Measurements from ENCODE around the gene MED6.
A peak's percentile ranks its signal among the peaks of the same experiment; 100 is the strongest.

The MED6 gene

GRCh38 chr14:70600382-70601157 lies at the start of gene MED6:
Gene MED6, minus strand, starts transcription at chr14:70600655. Its CDS starts 18 bp downstream, at chr14:70600637.
- peak; percentile 88 for DNase-seq

DNA sequence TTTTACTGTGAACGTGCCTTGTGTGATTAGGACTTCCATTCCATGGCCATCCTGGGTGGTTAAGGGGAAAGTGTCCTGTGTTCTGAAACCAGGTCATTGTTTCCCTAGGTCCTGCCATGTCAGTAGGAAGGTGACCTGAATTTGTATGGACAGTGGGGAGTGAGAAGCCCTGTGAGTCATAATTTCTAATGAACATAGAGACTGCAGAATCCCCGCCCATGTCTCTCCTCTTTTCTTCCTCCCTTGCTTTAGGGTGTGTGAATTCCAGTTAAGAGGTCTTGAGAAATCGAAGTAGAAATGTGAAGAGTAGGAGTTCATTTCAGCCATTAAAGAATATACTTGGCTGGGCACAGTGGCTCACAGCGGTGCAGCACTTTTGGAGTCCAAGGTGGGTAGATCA lies 49.3 kb upstream of the MED6 start:
- DNase-seq, result no peak

- DNase-seq, result no peak
Measured at GRCh38 chr14:70648346-70648745, 47.9 kb upstream of the MED6 start.

GRCh38 chr14:70646705-70647104 lies 46.2 kb upstream of the MED6 start:
- DNase-seq, result no peak

- DNase-seq, result no peak
Measured at GRCh38 chr14:70645892-70646291, 45.4 kb upstream of the MED6 start.

GRCh38 chr14:70643967-70644366 lies 43.5 kb upstream of the MED6 start:
- peak; percentile 6 for DNase-seq

GRCh38 chr14:70642303-70643235 lies 42.1 kb upstream of the MED6 start:
- no peak for DNase-seq

- no peak for DNase-seq
Measured at GRCh38 chr14:70641548-70642302, 41.3 kb upstream of the MED6 start, which contains the start of gene TTC9. Gene TTC9, plus strand, starts transcription at chr14:70641916. Its CDS starts 214 bp downstream, at chr14:70642130.

DNA sequence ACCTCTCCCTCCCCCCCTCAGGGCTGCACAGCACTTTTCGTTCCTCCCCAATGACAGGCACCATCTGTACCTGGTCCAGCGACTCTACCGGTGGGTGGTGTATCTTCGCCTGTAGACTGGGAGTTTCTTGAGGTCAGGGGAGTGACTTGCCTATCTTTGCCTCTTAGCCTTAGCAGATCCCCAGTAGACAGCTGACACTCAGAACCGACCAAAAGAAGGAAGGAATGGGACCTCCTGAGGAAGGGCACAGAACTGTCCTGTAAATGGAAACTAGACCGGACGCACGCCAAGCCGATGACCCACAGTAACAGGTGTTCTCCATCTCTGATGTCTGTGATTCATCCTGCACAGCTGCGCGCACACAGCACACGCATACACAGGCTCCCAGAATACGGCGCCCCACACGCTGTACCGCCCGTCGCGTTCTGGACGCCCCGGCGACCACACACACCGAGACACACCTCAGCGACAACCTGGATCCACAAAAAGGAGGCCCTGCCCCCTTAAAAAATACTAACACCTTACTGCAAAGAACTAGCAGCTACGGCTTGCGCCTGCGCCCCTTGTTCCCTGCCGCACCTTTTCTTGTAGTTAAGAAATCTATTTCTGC lies 40.6 kb upstream of the MED6 start:
- peak; percentile 74 for DNase-seq

- DNase-seq, result no peak
Measured at GRCh38 chr14:70638416-70638815, 38.0 kb upstream of the MED6 start.

DNA sequence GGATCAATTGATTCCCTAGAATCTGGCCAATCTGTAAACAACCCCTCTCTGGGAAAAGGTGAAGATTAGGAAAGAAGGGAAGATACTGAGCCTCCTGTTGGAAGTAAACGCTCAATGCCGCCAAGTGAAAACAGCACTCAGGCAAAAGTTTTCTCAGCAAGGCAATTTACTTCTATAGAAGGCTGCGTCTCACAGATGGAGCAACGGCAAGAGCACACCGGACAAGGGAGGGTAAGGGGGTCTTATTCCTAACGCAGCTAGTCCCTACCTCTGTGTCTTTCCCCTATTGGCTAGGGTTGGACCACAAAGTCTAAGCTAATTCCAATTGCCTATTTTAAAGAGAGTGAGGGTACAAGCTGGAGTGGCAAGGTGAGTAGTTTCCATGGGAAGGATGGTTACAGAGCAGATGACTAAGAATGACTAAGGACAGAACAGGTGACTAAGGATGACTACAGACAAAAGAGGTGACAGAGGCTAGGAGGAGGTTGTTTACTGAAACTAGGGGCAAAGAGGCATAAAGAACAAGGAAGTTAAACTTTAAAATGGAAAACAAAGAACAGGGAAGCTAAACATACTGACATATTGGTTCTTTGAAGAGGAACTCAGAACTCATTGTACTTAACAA lies 35.6 kb upstream of the MED6 start:
- no peak for DNase-seq

DNA sequence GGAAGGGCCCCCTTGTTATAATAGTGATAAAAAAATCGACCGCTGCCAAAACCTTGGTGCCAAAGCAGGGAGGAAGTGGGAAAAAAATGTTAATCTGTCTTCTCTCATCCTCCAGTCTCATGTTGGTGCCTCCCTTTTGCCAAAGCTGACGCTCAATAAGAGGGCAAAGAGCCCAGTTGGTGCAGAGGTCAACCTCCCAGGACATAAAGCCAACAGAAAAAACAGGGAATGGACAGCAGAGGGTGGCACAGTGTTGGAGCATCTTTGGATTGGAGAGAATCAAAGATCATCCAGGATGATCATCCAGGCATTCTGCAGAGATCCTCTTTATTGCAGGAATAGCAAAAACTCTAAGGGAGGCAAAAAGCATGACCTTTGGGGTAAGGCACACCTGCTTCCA lies 31.5 kb upstream of the MED6 start:
- DNase-seq, result no peak

DNA sequence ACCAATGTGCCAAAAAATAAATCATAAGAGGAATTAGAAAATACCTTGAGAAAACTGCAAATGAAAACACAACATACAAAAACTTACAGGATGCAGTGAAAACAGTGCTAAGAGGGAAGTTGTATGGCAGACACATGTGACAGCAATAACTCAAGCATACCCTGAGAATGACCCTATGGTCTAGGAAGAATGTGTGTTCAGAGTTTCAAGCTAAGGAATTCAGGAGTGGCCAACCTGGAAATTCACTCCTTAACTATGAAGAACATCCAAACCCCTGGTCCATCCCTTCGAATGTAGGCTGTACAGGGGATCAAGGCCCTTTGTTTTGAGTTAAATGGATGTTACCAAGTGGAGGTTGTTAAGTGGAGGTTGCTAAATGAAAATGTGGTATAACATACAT lies 24.5 kb upstream of the MED6 start:
- no peak for DNase-seq

GRCh38 chr14:70622111-70622712 lies 21.8 kb upstream of the MED6 start:
- DNase-seq, result peak; percentile 22

GRCh38 chr14:70619708-70620107 lies 19.3 kb upstream of the MED6 start:
- DNase-seq, result no peak

DNA sequence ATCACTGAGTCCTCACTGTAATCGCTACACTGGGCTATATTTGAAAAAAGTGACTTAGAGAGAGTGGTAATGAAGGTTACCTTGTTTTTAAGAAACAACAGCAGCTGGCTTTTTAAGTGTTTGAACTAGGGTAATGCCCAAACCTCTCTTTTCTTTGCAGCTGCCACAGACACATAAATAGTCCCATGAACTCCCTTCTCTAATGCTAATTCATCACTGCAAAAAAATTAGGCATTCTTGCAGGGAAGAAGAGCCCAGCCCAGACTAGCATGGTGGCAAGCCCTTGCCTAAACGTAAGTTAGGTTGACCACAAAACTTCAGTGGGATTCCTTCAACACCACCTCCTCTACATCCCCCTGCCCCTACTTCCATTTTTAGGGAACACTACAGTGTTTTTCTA lies 17.9 kb upstream of the MED6 start:
- DNase-seq, result no peak

GRCh38 chr14:70616646-70617045 lies 16.2 kb upstream of the MED6 start:
- DNase-seq, result peak; percentile 10

DNA sequence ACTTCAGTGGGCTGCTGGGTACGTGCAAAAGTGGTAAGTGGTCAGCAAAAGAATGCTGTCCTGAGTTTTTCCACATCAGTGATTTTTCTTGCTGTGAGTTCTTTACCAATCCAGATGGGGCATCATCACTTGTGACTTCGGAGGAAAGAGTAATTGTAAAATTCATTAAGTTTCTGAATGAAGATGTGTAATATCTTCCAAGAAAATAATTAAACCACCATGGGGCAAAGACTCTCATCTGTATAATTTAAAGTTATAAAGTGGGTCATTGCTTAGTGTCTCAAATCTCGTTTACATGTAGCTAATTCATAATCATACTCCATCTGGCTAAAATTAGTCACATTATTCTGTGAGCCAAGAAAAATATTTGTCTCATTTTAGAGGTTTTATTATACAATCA lies 10.8 kb upstream of the MED6 start:
- no peak for DNase-seq

GRCh38 chr14:70602254-70602653 lies 1.8 kb upstream of the MED6 start:
- no peak for DNase-seq

DNA sequence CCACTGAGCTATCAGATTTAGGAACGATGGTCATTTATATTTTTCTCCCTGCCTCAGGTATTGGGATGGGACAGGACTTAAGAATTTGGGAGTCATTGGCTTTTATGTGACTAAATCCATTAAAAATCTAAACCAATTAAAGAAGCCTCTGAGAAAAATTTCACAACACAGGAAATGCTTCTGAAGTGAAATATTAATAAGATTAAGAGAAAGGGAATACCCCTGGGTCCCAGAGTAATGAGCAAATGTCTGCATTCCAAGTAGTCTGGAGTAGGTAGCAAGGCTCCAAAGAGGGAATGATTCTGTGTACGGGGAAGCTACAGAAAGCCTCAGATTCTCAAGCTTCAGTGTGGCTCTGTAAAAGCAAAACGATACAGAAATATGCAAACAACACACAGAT lies 707 bp upstream of the MED6 start:
- peak; percentile 34 for DNase-seq

DNA sequence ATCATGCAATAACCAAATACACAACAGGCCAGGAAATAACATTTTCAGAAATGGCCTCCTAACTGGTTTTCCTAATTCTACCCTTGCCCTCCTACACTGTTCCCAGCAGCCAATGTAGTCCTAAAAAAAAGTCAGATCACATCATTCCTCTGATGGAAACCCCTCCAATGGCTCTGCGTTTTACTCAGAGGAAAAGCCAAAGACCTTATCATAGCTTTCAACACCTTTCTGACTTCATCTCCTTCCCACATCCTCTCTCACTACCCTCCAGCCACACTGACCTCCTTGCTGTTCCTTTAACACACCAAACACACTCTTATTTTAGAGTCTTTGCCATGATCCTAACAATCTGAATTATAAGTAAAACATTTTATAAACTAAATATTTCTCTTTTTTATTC lies 1.1 kb downstream of the MED6 start:
- no peak for DNase-seq

DNA sequence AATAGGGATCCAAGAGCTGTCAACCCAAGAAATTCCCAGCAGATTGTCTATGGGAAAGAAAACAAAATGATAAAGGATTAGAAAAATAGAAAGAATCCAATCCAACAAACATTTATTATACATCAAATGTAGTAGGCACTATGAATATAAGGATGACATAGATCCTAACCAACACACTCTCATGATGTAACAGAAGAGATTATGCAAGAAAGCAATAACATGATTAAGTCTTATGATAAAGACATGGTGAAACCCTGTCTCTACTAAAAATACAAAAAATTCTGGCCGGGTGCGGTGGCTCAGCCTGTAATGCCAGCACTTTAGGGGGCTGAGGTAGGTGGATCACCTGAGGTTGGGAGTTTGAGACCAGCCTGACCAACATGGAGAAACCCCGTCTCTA lies 2.7 kb downstream of the MED6 start:
- DNase-seq, result no peak
